Measurements from ENCODE around the gene FZD4. TPM values are rescaled to one million over a fixed set of nuclear protein-coding genes. Genes with fewer than 3 reads are reported as not detected.

Gene FZD4
- total RNA-seq, 2 experiments from 2014 or later: not detected

DNA sequence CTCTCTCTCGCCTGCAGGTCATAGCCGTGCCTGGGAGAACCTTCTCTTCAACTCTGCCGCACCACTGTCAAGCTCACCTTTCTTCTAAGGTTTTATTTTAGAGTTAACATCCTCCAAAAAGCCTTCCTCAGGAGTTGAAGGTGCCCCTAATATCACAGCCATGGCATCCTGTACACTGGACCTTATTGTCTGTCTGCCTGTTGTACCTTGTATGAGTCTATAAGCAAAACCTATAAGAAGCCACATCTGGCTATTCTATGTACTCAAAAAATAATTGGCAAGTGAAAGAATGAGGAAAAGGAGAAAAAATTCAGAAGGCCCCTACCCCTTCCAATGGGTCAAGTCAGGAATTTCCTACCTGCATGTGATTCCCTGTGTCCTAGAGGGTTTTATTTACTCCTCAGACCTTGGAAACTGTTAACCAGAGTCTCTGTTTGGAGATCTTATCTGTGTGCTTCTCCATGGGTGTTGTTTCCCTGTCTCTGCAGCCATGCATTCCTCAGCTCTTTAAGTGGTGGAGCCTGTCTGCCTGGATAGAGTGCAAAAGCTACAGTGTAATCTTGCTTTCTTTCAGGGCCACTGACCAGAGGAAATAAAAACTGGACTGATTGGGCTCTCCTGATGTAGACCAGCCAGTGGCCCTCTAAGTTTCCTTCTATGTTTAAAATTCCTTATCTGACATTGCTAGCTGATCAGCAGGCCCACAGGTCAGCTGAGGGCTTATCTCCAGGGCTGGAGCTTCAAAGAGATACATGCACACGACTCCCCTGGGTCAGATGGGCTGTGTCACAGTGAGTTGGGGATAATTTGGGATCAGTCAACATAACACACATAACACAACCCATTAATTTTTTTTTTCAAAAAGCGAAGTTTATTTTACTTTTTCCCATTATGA lies 44.9 kb upstream of the FZD4 start:
- H3K9me3 Mint-ChIP-seq: no peaks in the 10 kb centered on the region
- POLR2A ChIA-PET: no interaction called here
- no peaks in the 10 kb centered on the region for H3K36me3 Mint-ChIP-seq (ENCODE audit: low read depth)
- TF ChIP-seq, protein P1, sequence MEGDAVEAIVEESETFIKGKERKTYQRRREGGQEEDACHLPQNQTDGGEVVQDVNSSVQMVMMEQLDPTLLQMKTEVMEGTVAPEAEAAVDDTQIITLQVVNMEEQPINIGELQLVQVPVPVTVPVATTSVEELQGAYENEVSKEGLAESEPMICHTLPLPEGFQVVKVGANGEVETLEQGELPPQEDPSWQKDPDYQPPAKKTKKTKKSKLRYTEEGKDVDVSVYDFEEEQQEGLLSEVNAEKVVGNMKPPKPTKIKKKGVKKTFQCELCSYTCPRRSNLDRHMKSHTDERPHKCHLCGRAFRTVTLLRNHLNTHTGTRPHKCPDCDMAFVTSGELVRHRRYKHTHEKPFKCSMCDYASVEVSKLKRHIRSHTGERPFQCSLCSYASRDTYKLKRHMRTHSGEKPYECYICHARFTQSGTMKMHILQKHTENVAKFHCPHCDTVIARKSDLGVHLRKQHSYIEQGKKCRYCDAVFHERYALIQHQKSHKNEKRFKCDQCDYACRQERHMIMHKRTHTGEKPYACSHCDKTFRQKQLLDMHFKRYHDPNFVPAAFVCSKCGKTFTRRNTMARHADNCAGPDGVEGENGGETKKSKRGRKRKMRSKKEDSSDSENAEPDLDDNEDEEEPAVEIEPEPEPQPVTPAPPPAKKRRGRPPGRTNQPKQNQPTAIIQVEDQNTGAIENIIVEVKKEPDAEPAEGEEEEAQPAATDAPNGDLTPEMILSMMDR (IDR thresholded peaks at IDR 0.05): no peak
- intact Hi-C loops (cut with DNase I, micrococcal nuclease): loop anchor here in 1 of 2 experiments (10.0 kb wide), 1 partner anchor 355 kb away; no protein-coding TSS in a partner anchor
- Histone ChIP-seq H3K4me1 (ENCODE audit: insufficient read depth, low read length) (no peaks in the 10 kb centered on the region), H3K36me3 (ENCODE audit: insufficient read depth, low read length) (no peaks in the 10 kb centered on the region), H3K27me3 (ENCODE audit: control insufficient read depth in 1 of 2, insufficient read depth in 2 of 2, low read length in 2 of 2) (no peaks in the 10 kb centered on the region), H3K9me3 (ENCODE audit: control insufficient read depth in 1 of 2, insufficient read depth in 1 of 2, low read length in 2 of 2) (no peaks in the 10 kb centered on the region), H3K4me3 (ENCODE audit: low read length) (no peak overlapping the region), H3K27ac (ENCODE audit: low read depth in 1 of 2, low read length in 2 of 2) (no peak overlapping the region)
- H3K4me3 Mint-ChIP-seq: no peak overlapping the region
- H3K4me1 Mint-ChIP-seq (ENCODE audit: low read depth): no peaks in the 10 kb centered on the region
- no peak overlapping the region for H3K27ac Mint-ChIP-seq
- no peak for DNase-seq
- no peaks in the 10 kb centered on the region for H3K27me3 Mint-ChIP-seq
- ATAC-seq (ENCODE audit: poor library complexity): no peak
- CTCF ChIA-PET: no interaction called here

DNA sequence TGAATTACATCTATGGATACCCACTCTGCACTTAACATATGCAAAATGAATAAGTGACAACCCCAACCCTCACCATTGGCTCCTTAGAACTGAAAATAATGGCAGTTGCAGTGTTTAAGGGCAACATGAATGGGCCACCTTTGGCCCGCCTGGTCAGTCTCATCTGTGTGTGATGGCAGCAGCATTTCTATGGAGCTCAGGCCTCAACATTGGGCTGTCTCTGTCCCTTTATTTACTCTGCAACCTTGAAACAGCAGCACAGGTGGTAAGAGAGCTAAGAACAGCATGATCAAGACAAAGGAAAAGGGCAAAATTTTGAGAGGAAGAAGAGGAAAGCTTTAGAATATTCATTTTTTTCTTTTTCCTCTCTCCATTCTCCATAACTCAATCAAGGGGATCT lies 44.2 kb upstream of the FZD4 start:
- no peak overlapping the region for H3K27ac Mint-ChIP-seq
- no peaks in the 10 kb centered on the region for H3K4me1 ChIP-seq (ENCODE audit: insufficient read depth, low read length)
- ChIA-PET CTCF (no interaction called here), POLR2A (no interaction called here)
- H3K4me1 Mint-ChIP-seq (ENCODE audit: low read depth): no peaks in the 10 kb centered on the region
- no peaks in the 10 kb centered on the region for H3K36me3 ChIP-seq (ENCODE audit: insufficient read depth, low read length)
- H3K9me3 ChIP-seq (ENCODE audit: control insufficient read depth in 1 of 2, insufficient read depth in 1 of 2, low read length in 2 of 2): no peaks in the 10 kb centered on the region
- no peaks in the 10 kb centered on the region for H3K9me3 Mint-ChIP-seq
- TF ChIP-seq, protein P1 (IDR thresholded peaks at IDR 0.05): no peak
- no peaks in the 10 kb centered on the region for H3K27me3 Mint-ChIP-seq
- intact Hi-C loops (cut with DNase I, micrococcal nuclease): loop anchor here in 1 of 2 experiments (10.0 kb wide), 1 partner anchor 355 kb away; no protein-coding TSS in a partner anchor
- no peak overlapping the region for H3K4me3 Mint-ChIP-seq
- no peak overlapping the region for H3K27ac ChIP-seq (ENCODE audit: low read depth in 1 of 2, low read length in 2 of 2)
- no peaks in the 10 kb centered on the region for H3K27me3 ChIP-seq (ENCODE audit: control insufficient read depth in 1 of 2, insufficient read depth in 2 of 2, low read length in 2 of 2)
- no peak overlapping the region for H3K4me3 ChIP-seq (ENCODE audit: low read length)
- no peak for DNase-seq
- no peak for ATAC-seq (ENCODE audit: poor library complexity)
- H3K36me3 Mint-ChIP-seq (ENCODE audit: low read depth): no peaks in the 10 kb centered on the region

DNA sequence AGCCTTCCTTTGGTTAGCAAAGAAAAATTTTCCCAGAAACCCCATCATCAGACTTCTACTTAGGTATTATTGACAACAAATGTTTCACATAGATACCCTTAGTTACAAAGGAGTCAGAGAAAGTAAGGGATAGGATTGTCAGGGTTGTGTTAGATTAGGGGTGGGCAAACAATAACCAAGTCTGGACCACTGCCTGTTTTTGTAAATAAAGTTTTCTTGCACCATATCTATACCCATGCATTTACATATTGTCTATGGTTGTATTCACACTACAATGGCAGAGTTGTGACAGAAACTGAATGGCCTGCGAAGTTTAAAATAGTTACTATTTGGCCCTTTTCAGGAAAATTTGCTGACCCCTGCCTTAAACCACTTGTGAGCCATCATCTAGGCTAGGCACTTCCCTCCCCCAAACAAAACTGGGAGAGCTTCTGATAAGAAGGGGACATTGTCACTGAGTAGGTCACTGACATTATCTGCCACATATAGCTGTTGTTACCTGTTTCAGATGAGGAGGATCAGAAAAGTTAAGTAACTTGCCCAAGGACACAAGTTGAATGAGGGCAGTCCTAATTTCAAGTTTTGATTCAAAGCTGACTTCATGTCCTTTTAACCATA lies 41.9 kb upstream of the FZD4 start:
- Histone ChIP-seq H3K27ac (ENCODE audit: low read depth in 1 of 2, low read length in 2 of 2) (no peak overlapping the region), H3K27me3 (ENCODE audit: control insufficient read depth in 1 of 2, insufficient read depth in 2 of 2, low read length in 2 of 2) (no peaks in the 10 kb centered on the region), H3K36me3 (ENCODE audit: insufficient read depth, low read length) (no peaks in the 10 kb centered on the region), H3K9me3 (ENCODE audit: control insufficient read depth in 1 of 2, insufficient read depth in 1 of 2, low read length in 2 of 2) (no peaks in the 10 kb centered on the region), H3K4me1 (ENCODE audit: insufficient read depth, low read length) (no peaks in the 10 kb centered on the region), H3K4me3 (ENCODE audit: low read length) (no peak overlapping the region)
- ChIA-PET CTCF (no interaction called here), POLR2A (no interaction called here)
- ATAC-seq (ENCODE audit: poor library complexity) (no peak), DNase-seq (no peak)
- no peaks in the 10 kb centered on the region for H3K36me3 Mint-ChIP-seq (ENCODE audit: low read depth)
- TF ChIP-seq, protein P1 (IDR thresholded peaks at IDR 0.05): no peak
- H3K4me1 Mint-ChIP-seq (ENCODE audit: low read depth): no peaks in the 10 kb centered on the region
- no peaks in the 10 kb centered on the region for H3K9me3 Mint-ChIP-seq
- no peaks in the 10 kb centered on the region for H3K27me3 Mint-ChIP-seq
- H3K27ac Mint-ChIP-seq: no peak overlapping the region
- no peak overlapping the region for H3K4me3 Mint-ChIP-seq
- intact Hi-C loops (cut with DNase I, micrococcal nuclease): loop anchor here in 1 of 2 experiments (10.0 kb wide), 1 partner anchor 352 kb away; no protein-coding TSS in a partner anchor

Data from CD4-positive, alpha-beta T cell (primary cell).